GM12891 (cell line): ENCODE results near the gene ALDH3A2.

Experiments used
- PAX5 ChIP-seq: IDR thresholded peaks from 2 replicates; pipeline ENCODE4 v1.6.1; 2011; ENCODE audit warnings: low read length, moderate library complexity, mild to moderate bottlenecking; ENCODE audit not compliant: insufficient read depth, severe bottlenecking
- POLR2A ChIP-seq: IDR thresholded peaks from 2 replicates; pipeline ENCODE4 v1.6.1; 2011; ENCODE audit warnings: low read depth, low read length, control low read depth
- POLR2AphosphoS5 ChIP-seq: IDR thresholded peaks from 2 replicates; pipeline ENCODE4 v1.6.1; 2011; ENCODE audit warnings: low read depth, low read length, control low read depth
- POU2F2 ChIP-seq: IDR thresholded peaks from 2 replicates; pipeline ENCODE4 v1.6.1; 2011; ENCODE audit warnings: low read depth, mild to moderate bottlenecking, control low read depth, low read length, moderate library complexity
- SPI1 ChIP-seq: IDR thresholded peaks from 2 replicates; pipeline ENCODE4 v1.6.1; 2011; ENCODE audit warnings: low read depth, low read length, control low read depth
- TAF1 ChIP-seq: IDR thresholded peaks from 2 replicates; pipeline ENCODE4 v1.6.1; 2011; ENCODE audit warnings: low read depth, low read length, control low read depth

- TF ChIP-seq POLR2AphosphoS5 (no peak), POLR2A (no peak), TAF1 (no peak), SPI1 (no peak), PAX5 (no peak), POU2F2 (no peak)
These were observed 61.3 kb downstream of the ALDH3A2 start for GRCh38 chr17:19709841-19710240.
